ENCODE results near the gene HGD.
"Not testable (repeated sequence)": the region's sequence is repeated elsewhere in the genome, so short reads cannot be mapped to it uniquely, and the experiment has no call there.

DNA sequence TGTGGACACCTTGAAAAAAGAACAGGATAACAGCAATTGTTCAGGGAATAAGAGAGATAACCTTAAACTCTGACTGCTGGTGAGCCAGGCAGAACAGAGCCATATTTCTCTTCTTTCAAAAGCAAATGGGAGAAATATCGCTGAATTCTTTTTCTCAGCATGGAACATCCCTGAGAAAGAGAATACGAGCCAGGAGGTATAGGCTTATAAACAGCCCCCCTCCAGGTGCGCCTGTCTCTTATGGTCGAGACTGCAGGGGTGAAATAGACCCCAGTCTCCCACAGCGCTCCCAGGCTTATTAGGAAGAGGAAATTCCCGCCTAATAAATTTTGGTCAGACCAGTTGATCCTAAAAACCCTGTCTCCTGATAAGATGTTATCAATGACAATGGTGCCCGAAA, 4.8 kb downstream of the HGD start:
- not testable (repeated sequence) for TF ChIP-seq POLR2AphosphoS5 (IDR thresholded peaks at IDR 0.05; ENCODE audit: low read depth, low read length); TAF1 (IDR thresholded peaks at IDR 0.05; ENCODE audit: borderline replicate concordance, low read depth, low read length); POLR2A (IDR thresholded peaks at IDR 0.05; ENCODE audit: low read depth, low read length)

Measured in GM12892 (cell line).